GM21619 (cell line): ENCODE data around the gene HMGCS2.

Experiments used
- ATAC-seq: cut with Tn5 transposase; IDR thresholded peaks from one replicate; pipeline ENCODE4 v1.9.1; 2021; ENCODE audit not compliant: unreplicated experiment

Gene HMGCS2

DNA sequence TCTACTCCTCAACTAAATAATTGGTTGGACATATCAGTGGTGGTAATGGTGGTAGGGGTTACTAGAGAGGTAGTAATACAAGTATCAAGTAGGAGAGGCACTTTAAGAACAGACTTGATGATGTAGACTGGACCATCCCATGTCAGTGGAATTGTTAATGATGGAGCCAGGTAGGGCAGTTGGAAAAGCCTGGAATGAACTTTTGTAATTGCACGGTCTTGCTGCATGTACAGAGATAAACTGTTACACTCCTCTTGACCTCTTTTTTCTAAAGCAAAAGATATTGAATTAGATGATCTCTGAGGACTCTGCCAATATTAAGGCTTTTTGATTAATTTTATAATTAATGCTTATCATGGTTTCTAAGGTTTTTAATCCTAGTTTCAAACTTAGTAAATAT, 5.8 kb downstream of the HMGCS2 start:
- ATAC-seq = no peak

DNA sequence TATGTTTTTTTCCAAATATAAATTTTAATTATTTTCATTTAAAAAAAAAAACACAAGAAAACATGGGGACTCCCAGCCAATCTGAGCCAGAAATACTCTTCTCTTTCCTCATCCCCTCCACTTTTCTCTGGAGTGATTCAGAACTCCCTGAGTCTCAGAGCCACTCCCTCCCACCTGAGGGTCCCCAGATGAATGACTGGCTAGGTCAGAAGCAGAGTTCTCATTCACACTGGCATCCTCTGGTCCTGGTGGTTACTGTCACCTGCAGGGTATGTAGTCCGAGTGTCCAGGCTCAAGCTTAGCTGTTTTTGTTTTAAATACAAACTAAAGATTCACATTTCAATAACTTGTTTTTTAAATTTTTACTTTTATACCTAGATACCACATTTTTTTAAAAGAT, 6.3 kb downstream of the HMGCS2 start:
- no peak for ATAC-seq

DNA sequence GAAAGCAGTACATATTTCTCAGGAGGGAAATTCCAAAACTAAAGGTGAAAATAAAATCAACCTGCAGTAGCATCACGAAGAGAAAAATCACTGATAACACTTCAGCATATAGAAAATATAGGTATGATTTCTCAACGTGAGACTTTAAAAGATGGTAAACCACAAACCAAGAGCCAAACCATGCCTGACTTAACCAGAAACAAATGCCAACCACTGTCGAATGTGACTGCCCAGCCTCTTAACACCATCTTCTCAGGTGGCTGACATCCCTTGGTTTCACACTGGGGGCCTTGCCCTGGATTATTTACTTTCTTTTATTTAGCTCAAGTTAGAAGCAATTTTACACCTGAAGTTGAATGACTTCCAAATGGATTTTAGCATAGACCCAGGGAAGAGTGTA, 10.1 kb downstream of the HMGCS2 start:
- ATAC-seq = no peak

DNA sequence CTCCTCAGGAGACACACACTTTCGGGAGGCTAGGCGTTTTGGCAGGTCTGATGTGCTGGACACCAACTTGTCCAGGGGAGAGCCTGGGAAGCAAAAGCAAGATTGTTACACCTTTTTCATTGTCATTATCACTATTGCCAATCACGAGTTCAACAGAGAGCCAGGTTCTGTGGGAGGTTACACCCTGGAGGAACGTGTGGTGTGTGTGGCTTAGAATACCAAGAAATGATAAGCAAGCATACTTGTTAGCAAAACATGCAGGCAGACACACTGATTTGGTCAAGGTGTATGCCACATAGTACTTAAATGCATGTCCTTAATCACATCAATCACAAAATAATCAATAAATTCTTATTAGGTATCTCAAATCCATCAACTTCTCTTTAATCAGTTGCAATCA, 16.1 kb downstream of the HMGCS2 start:
- no peak for ATAC-seq

DNA sequence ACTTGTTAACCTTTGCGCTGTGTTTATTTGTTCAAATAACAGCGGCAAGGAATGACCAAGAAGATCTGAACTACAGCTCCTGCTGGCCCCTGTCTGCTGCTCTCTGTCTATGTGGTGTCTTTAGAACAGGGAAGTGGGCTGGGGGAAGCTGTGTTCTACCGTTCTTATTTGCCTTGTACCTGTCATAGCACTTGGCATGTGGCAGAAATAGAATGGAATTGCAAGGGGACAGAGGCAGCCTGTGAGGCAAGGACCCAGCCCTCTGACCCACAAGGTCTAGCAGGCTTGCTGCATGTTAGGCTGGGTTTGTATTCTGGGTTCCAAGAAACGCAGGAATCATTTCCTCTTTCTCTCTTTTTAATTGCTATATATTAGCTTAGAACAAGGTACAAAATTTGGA, 20.7 kb downstream of the HMGCS2 start:
- no peak for ATAC-seq

DNA sequence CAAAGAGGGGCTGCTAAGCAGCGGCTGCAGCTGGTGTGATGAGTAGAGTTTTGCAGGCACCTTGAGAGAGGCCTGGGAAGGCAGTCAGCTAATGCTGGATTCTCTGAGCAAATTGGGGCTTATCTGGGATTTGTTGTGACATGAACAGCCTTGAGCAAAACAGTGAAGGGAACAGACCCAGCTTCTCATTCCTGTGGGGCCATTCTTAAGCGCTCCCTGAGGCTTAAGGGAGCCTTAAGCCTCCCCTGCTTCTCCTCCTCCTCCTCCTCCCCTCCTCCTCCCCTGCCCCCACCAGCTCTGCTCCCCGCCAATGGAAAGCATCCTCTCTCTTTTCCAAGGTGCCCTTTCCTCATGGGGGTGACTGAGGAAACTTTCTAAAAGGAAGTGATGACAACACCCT, 21.3 kb downstream of the HMGCS2 start:
- ATAC-seq = no peak

DNA sequence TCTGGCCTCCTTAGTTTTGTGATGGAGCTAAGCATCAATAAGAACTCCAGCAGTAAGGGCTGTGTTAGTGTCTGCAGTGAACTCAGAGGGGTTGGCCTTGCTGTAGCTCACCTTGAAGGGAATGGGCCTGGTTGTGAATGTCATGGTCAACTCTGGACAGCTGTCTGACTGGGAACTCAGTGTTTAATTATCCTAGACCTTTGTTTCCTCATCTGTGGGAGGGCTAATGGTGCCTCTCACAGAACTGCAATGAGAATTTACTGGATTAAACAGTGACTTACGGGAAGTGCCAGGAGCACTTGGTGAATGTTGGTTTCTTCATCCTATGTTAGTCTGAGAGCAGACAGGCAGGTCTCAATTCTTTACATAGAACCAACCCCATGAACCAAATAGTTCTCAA, 23.7 kb downstream of the HMGCS2 start:
- ATAC-seq = no peak

DNA sequence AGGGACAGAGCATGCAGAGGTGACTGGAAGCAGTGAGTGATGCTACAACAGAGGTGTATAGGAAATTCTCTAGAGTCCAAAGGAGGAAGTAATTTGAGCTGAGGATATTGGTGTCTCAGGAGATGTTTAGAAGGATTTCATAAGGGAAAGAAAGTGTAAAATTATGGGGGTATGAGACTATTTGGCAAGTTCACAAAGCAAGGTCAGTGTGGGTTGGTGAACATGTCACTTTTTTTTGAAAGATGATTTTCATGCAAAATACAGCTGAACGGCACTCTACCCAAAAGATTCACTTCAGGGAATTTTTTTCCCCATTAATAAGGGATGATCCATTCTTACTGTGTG, 24.1 kb downstream of the HMGCS2 start:
- no peak for ATAC-seq

DNA sequence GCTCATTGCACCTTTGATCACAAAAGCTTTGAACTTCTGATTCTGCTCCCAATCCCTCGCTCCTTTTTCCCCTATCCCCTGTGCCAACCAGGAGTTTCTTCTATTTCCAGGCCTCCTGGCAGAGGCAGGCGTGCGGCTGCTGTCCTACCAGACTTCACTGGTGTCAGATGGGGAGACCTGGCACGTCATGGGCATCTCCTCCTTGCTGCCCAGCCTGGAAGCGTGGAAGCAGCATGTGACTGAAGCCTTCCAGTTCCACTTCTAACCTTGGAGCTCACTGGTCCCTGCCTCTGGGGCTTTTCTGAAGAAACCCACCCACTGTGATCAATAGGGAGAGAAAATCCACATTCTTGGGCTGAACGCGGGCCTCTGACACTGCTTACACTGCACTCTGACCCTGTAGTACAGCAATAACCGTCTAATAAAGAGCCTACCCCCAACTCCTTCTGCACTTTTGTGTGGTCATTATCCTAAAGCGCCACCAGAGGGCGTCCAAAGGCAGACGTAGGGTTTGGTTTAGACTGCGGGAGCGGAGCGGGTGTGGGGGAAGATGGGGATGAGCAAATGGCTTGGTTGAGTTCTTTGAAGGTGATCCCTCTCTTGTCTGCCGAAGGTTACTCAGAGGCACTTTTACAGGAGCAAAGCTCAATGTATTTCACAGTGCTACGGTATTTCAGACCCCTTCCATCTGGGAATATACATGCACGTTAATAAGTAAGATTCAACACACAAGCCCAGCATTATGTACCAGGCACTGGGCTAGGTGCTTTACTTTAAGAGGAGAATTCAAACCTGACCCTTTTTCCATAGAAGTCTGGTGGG, 24.7 kb downstream of the HMGCS2 start:
- ATAC-seq = peak; percentile 68

DNA sequence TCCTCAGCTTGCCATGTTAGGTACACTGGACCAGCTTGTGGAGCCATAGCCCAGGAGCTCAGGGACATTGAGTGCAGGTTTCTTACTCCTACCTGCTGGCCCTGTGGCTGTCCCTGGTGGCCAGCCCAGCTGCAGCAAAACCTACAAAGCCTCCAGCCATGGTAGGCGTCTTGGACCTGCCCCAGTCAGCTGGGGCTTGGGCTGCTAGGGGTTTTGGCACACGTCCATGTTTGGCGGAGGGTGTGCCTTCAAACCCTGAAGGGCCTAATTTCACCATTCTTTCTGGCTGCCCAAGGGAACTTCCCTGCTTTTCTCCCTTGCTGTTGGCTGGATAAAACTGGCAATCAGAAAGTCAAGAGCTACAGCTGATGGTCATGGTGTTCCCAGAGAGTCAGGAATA, 25.4 kb downstream of the HMGCS2 start:
- no peak for ATAC-seq

DNA sequence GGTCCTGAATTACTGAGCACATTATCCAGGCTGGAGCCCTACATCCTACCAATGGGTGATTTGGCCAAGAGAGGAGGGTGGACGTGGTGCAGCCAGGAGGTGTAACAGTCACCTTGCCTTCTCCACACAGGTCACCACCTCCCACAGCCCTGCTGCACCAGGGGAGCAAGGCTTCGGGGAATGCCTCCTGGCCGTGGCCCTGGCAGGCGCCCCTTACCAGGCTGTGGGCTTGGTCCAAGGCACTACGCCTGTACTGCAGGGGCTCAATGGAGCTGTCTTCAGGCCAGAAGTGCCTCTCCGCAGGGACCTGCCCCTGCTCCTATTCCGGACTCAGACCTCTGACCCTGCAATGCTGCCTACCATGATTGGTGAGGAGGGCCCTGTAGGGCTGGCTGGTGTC, 26.0 kb downstream of the HMGCS2 start:
- ATAC-seq = no peak

DNA sequence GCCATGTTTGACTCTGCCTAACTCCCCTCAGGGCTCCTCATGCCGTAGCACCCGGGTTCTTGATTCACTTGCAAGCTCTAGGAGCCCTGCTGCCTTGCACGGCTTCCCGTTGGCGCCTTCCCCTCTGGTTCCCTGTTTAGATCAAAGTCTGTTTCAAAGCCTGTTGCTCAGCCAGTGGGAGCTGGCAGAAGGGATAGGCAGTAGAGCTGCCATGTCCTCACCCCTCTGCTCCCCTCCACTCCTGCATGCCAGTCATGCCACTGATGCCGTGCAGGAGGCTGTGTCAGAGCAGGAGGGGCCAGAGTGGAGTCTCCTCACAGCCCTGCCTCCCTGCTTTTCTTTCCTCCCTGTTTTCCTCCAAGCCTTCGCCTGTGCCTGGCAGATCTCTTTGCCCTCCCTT, 26.5 kb downstream of the HMGCS2 start:
- ATAC-seq = no peak

DNA sequence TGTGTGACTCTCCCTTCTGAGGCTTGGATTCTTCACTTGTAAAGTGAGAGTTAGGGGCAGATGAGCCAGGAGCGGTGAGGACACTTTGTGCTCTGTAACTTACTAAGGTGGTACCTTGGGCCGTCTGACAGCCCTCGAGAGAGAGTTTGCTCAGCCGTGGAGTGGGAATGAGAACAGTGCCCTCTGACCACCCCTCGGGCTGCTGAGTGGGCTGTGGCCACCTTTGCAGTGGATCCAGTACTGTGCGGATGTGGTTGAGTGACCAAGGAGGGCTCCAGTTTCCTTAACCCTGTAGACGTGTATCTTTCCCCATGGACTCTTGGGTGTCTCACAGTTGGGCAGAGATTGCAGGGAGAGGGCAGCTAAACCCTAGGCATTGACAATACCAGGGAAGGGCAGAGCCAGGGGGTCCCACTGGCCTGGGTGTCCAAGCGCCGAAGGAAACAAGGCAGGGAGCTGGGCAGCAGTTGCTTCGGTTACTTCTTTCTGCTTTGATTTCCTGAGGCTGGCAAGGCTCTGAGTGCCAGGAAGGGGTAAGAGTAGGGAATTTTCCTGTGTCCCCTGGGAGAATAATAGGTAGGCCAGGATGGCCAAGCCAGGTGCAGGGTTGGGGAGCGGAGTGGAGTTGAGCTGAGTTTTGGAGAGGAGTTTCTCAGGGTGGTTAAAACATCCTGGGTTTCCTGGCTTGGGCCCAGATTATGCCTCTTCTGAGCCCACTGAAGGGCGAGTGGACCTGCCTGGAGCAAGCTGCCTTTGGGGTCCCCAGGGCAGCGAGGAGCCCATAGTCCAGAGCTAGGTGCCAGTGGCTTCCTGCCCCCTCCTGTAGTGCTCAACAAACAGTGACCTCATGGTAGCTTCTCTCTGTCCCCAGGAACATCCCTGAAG, 27.6 kb downstream of the HMGCS2 start:
- ATAC-seq = no peak

DNA sequence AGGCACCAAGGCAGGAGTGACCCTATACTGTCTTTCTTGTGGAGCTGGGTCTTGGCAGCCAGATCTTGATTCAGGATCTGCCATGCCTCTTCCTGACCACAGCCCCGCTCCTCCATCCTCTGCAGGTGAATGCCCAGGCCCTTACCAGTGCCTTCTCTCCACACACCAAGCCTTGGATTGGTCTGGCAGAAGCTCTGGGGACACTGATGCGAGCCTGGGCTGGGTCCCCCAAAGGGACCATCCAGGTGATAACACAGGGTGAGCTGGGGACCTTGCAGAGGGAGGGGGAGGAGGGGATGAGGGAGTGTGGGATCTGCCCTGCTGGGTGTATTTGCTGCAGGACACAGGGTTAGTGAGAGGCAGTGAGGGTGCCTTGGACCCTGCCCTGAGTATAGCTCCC, 28.4 kb downstream of the HMGCS2 start:
- ATAC-seq = no peak

DNA sequence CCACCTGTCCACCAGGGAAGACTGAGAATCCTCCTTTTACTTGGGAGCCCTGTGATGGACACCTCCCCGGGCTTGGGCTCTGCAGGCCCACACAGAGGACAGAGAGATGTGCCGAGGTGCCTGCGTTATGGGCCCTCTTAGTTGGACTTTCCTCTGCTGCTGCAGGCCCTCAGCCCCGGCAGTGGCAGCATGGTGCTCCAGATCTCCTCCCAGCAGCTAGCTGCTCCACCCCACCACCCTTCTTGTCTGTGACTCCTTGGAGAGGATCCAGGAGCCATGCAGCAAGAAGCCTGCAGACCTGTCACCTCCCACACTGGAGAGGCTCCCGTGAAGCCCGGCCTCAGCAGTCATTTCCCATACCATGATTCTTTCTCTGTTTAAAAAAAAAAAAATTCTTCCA, 29.6 kb downstream of the HMGCS2 start:
- no peak for ATAC-seq

DNA sequence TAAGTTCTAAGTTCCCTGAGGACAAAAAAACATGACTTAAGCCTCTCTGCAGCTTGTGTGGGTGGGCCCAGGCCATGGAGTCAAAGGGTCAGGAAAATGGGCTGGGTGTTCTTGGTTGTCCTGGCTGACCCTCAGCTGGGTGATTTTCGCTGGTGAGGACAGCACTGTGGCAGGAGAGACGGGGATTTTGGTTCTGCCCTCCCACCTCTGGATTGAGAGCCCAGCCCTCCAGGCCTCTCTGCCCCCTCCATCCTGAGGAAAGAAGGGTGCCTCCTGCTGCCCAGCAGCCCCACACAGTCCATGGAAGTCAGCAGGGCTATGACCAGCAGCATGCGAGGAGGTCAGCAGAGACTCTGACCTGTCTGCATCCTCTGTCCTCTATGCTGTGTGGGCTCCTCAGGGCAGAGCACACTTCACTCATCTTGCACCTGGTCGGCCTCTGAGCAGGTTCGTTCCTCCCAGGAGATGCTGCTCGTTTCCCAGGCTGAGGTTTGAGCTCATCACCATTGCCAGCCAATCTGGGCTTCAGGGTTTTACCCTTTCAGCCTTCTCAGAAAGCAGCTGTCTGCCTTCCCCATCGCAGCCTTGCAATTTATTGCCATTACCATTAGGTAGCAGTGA, 30.5 kb downstream of the HMGCS2 start:
- ATAC-seq = no peak

DNA sequence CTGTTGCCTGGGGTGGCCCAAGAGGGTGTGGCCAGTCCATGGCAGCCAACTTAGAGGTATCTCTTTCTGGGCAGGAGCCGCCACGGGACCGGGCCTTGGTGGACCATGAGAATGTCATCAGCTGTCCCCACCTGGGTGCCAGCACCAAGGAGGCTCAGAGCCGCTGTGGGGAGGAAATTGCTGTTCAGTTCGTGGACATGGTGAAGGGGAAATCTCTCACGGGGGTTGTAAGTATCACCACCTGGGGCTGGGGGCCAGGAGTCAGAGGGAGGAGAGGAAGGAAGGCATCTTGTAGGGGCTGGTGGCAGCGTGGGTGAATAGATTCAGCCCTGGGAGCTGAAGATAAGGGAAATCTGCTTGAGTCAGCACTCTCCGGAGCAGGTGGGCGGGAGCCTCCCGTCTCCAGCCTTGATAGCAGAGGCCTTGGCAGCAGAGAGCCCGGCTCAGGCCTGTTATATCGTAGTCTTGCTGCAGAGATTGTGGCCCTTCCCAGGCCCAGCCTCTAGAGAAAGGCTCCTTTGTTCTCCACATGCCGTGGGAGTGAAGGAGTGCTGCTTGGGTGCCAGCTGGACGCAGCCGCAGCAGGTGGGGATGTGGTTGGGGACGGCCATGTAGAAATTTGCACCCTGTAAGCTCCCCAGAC, 31.5 kb downstream of the HMGCS2 start:
- no peak for ATAC-seq

DNA sequence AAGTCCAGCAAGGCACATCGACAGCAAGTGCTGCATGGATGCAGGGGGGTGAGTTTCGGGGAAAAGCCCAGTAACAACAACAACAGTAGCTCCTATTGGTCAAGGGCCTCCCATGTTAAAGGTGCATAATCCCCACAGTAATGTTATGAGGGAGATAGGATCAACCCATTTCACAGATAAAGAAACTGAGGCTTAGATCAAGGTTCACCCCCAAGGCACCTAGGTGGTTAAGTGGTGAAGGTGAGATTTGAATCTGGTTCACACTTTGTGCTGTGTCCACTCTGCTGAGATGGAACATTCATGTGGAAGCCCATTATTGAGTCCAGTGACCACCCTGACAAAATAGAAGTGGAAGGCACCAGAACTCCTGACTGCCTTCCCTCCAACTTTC, 32.1 kb downstream of the HMGCS2 start:
- ATAC-seq = no peak

DNA sequence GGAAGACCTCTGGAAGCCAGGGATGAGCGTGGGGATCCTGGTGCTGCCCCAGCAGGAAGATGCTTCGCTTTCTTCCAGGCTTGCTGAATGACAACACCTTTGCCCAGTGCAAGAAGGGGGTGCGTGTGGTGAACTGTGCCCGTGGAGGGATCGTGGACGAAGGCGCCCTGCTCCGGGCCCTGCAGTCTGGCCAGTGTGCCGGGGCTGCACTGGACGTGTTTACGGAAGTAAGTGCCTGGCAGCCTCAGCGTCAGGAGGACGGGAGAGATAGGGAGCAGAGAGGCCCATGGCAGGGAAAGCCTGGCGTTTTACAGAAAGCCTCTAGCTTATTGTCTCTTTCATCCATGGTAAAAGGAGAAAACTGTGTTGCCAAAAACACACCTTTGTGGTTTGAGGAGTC, 33.5 kb downstream of the HMGCS2 start:
- no peak for ATAC-seq

DNA sequence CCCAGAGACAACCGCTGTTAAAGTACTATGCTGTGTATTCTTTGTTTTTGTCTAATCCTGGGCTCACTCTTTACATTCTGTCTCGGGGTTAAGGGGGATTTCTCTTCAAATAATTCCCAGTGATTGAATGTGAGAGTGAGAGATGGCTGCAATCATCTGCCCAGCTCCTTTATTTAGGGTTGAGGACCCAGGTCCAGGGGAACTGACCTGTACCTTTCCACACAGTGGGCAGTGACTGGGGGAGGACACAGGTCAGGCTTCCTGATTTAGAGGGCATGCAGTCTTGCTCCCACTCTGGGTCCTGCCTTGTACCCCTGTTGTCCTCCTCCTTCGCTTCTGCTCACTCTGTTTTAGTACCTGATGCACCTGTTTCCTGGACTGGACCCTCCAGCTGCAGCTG, 35.0 kb downstream of the HMGCS2 start:
- ATAC-seq = no peak

DNA sequence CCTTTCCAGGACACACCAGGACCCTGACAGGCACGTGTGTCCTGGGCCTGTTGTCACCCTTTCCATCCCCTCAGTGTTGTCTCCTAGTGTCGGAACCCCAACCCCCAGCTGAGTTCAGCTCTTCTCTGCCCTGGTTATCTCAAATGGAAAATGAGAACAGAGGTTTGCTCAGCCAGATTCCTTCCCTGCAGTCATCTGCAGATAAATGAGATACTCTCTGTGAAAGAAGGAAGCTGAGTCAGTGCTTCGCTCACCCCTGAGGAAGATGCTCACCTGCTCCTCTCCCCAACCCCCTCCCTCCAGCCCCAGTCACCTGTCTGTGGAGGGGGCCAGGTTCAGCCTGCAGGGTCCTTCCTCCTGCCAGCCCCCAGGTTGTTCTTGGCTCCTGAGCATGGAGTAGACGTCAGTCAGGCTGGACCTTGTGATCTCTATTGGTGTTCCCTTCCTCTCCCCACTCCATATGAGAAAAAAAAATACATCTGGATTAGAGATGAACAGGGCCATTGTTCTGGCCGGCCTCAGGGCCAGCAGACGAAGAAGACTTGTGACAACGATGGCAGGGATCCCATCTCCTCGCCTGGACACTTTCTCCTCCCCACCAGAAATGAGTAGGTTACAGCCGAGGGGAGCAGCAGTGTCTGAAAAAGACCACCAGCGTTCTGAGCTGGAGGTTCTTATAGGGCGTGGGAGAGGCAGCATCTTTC, 36.1 kb downstream of the HMGCS2 start:
- no peak for ATAC-seq
